HG02642 (cell line): ENCODE results near the gene ATG10.
"Not testable (repeated sequence)": the region's sequence is repeated elsewhere in the genome, so short reads cannot be mapped to it uniquely, and the experiment has no call there.

Experiments used
- ATAC-seq: cut with Tn5 transposase; IDR thresholded peaks from one replicate; pipeline ENCODE4 v1.9.1; 2021; ENCODE audit warnings: mild to moderate bottlenecking; ENCODE audit not compliant: unreplicated experiment, poor library complexity

The ATG10 gene

DNA sequence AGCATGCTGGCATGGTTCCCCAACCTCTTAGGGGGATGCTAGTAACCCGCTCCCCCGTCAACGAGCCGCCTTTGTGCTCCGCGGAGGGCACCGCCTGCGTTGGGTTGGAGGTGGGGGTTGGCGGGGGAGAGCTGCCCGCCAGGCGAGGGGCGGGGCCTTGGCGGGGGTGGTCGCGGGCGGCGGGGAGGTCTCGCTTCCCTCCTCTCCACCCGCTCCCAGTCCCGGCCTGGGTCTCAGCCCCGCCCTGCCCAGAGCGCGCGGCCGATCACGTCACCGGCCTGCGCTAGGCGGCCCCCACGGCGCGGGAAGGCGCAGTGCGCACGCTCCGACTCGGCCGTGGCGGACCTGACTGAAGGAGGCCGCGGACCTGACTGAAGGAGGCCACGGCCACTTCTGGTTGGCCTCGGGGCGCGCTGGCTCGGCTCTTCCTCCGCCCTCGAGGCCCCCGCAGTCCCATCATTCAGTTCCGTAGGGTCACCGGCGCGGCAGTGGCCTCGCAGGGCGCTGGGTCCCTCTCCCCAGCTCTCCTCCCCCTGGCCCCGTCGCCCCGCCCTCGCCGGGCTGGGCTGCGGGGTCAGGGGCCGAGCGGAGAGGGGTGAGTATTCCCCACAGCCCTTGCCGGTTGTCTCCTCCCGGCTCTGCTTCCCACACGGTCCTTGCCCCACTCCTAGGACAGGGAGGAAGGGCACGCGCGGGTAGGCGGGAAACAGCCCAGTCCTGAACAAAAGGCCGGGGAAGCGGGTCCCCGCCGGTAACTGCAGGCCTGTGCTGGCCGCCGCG lies at the start of gene ATG10:
ATG10 (plus strand) TSS at position 312 of the 780 bp plus-strand sequence. CDS start 15,548 bp downstream, outside the sequence.
- ATAC-seq = peak; percentile 98

DNA sequence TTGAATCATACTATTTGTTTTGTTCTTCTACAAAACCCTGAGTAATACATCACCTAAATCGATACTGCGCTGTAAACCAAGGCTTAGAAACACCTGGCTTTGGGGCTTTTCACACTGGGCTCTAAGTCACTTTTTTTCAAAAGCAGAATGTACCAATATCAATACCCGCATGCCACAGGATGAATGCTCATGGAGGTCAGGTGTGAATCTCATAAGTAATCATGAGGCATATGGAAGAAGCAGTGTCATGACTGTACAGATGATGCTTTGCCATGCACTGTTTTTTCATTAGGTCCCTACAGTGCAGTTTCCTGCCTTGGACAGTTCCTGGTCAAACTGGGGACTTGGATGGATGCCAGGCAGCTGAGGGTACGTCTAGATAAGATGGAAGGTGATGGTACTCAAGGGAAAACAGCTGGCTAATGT lies 49.0 kb upstream of the ATG10 start:
- peak; percentile 35 for ATAC-seq

- ATAC-seq = no peak
Observed at GRCh38 chr5:81924442-81924841, 47.4 kb upstream of the ATG10 start.

DNA sequence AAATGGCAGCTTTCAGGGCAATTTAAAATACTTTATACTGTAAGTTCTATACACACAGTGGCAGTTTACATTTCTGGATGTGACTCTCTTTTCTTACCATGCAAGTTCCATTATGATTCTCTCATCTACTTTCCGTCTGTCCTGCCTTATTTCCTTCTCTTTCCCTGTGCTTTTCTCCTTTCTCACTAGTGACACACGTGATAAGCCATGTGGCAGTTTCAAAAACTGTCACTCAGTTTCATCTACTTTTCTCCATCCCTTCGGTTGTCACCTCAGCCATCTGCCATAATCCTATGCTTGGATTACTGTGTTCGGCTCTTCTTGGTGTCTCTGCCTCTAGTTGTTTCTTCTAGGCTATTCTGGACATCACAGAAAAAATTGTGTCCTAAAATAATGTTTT lies 46.8 kb upstream of the ATG10 start:
- ATAC-seq = no peak

DNA sequence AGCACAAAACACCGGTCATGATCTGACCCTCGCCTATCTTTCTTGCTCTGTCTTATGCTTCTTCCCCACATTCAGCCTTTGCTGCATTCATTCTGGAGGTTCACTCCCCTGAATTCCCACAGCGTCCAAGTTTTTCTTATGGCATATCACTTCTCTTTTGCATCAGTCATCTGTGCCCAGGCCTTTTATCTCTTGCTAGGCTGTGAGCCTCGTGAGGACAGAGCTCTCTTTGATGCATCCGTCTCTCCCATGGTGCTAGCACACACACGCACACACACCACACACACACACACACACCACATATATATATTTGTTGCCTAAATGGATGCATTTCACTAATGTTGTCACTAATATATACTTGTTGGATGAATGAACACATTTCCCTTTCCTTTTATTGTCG lies 45.8 kb upstream of the ATG10 start:
- no peak for ATAC-seq

DNA sequence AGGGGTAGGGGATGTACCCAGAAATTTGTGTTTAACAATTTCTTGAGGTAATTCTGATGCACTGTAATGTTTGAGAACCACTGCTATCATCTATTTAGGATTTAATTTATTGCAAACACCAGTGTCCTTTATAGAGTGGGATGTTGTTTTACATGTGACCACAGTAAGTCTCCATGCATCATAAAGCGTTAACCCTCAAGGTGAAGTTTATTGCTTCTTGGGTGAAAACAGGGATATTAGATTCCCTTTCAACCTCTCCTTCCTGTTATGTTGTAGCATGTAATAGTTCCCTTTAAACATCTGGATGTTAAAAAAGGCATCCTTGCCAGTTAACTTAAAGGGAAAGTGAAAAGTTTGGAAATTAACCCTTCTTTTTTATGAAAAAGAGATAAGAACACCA lies 35.8 kb upstream of the ATG10 start:
- ATAC-seq = no peak

DNA sequence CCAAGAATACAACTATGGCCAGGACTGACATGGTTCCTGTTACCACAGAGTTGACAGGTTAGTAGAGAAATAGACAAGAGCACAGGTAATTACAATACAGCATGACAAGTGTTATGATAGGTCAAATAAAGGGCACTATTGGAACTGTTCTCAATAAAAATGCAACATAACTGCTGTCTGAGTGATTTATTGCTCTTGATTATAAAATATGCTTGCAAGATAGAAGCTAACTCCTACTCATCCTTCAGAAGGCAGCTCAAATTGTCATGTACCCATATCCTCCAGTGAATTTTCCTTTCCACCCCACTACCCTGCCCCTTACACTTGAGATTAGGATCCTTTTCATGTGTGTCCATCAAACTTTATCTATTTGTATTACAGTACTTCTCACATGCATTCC lies 35.1 kb upstream of the ATG10 start:
- no peak for ATAC-seq

DNA sequence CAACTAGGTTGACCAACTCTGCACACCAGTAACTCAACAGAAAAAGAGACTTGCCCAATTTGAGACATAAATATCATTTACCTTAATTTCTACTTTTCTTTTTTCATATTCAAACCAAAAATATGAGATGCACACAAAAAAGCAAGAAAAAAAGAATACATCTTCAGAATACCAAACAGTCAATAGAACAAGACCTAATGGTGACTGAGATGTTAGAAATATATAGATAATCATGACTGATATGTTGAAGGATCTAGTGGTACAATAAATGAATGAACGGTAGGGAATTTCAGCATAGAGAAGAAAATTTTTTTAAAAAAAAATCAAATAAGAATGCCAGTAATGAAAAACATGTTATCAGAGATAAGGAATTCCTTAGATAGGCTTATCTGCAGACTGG lies 29.1 kb upstream of the ATG10 start:
- no peak for ATAC-seq

DNA sequence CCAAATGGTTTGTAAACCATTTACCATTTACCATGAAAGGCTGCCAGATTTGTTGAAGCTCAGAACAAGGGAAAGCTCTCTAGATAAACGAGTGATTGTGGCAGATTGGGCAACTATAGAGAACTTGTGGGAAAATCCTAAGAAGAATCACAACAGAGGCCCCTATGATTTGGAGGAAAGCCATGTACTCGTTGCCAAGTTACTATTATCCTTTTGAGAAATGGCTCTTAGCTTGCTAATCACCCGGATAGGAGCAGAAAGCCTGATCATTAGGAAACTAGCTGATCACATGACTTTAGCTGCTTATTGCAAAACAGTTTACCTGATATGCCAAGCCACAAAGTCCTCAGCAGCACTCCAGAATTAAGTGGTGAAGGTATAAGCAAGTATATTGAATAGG lies 23.5 kb upstream of the ATG10 start:
- no peak for ATAC-seq

- ATAC-seq = no peak
Observed at GRCh38 chr5:81949462-81949861, 22.4 kb upstream of the ATG10 start.

- ATAC-seq = no peak
Observed at GRCh38 chr5:81950996-81951395, 20.8 kb upstream of the ATG10 start.

DNA sequence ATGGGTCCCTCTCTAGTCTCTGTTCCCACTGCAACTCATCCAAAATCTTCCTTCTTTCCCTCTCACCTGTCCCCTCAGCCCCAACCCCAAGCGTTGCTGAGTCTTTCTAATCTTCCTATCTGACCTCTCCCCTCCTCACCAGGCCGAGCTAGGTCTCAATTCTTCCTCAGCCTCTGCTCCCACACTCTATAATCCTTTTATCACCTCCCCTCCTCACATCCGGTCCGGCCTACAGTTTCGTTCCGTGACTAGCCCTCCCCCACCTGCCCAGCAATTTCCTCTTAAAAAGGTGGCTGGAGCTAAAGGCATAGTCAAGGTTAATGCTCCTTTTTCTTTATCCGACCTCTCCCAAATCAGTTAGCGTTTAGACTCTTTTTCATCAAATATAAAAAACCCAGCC lies 17.0 kb upstream of the ATG10 start:
- ATAC-seq = not testable (repeated sequence)

DNA sequence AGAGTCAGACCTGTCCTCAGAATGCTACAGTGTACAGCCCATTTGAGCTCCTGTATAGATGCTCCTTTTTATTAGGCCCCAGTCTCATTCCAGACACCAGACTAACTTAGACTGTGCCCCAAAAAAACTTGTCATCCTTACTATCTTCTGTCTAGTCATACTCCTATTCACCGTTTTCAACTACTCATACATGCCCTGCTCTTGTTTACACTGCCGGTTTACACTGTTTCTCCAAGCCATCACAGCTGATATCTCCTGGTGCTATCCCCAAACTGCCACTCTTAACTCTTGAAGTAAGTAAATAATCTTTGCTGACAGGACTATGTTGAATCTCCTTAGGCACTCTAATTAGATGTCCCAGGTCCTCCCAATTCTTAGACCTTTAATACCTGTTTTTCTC lies 13.7 kb upstream of the ATG10 start:
- ATAC-seq = not testable (repeated sequence)

DNA sequence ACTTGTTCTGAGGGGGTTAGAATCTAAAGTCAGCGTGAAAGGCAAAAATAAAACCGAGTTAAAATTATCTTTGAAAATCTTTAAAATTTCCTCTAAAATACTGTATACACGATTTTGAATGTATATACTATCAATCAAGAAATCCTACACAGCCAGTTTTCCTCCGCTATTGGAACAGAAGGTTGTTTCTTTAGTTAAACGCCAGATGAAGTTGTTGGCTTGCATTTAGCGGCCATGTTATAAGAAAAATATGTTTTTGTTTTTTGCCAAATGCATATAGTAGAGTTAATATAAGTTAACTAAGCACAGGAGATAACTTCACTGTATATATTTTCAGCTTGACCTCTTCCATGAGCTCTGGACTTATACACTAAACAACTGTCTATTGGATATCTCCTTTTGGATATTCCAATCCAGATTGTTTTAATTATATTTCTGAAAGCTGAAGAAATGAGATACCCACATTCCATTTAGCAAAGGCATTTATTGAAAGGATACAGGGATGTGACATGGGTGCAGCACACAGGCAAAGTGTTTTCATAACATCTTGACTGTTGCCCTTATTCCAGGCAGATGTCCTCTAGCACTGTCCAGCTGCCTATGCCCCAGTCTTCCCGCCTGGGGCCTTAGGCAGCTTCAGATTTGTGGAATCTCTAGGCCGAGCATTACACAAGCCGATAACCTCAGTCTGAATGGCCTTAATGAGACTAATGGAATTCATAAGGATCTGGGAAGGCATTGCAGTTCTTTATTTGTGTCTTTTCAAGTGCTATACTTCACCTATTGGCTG lies 10.0 kb upstream of the ATG10 start:
- no peak for ATAC-seq

- ATAC-seq = no peak
Observed at GRCh38 chr5:81963544-81963943, 8.3 kb upstream of the ATG10 start.

DNA sequence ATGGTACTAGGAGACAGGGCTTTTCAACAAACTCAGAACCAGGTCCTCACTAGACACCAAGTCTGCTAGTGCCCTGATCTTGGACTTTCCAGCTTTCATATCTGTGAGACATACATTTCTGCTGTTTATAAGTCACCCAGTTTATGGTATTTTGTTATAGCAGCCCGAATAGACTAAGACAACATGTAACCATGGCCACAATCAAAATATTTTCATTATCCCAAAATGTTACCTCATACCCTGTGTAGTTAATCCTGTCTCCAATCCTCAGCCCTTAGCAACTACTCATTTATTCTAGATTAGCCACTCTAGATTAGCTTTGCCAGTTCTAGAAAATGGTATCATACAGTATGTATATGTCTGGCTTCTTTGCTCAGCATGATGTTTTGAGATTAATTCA lies 6.3 kb upstream of the ATG10 start:
- ATAC-seq = no peak

DNA sequence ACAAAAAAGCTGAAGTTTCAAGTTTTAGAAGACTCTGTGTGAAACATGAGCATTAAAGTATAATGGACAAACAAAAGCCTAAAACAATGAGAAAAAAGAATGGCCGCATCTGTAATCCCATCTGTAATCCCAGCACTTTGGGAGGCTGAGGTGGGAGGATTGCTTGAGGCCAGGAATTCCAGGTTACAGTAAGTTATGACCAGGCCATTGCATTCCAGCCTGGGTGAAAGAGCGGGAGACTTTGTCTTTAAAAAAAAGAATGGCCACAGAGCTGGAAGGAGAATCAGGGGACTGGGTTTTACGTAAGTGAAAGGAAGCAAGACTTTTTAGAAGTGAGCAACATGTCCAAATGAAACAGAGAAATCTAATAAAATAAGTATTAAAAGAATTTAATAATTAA lies 2.6 kb upstream of the ATG10 start:
- ATAC-seq = no peak

GRCh38 chr5:81969912-81970311 lies 1.9 kb upstream of the ATG10 start:
- no peak for ATAC-seq

DNA sequence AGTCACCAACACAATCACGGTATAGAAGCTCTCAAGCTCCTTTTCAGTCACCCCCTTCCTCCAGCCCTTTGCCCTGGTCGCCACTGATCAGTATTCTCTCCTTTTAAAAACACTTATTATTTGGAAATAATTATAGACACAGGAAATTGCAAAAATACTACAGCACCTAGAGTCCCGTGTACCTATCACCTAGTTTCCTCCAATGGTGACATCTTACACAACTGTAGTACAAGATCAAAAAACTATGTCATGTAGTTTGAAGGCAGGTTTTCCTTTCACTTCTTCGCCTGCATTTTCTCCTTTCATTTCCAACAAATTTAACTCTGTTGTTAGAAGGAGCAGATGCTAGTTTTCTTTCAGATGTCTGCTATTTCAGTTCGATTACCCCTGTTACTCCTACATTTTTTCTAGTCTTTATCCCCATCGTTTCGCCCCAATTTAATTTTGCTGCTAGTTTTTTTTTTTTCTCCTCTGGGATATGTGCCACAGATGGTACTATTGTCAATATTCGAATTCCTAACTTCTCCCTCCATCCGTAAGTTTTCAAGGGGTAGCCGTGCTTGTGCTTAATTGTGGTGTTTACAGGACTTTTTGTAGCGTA lies 612 bp upstream of the ATG10 start:
- ATAC-seq = no peak

- peak; percentile 53 for ATAC-seq
Observed at GRCh38 chr5:81972492-81972783, 615 bp downstream of the ATG10 start.

DNA sequence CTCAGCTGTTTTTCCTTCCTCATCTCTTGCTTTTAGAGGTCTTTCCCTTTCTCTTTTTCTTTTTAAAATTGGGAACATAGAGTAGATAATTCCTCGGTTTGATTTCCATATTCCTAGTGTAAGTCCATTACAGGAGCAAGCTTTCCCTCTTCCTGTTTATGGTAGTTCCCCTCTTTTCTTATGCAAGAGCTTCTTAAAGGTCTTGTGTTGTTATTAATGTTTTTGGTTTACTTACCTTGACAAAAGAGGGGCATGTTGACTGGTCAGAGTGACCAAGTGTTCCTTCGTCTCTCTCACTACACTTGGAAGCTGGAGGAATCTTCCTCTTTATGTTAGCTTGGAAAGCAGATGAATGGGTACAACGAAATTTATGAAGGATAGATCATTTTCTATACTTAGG lies 8.3 kb downstream of the ATG10 start:
- ATAC-seq = no peak
